ENCODE results near the gene PLK2. TPM values are rescaled to one million over a fixed set of nuclear protein-coding genes. Genes with fewer than 3 reads are reported as not detected.

The PLK2 gene
- total RNA-seq, 1 donor from 2014 or later, result 613 TPM

DNA sequence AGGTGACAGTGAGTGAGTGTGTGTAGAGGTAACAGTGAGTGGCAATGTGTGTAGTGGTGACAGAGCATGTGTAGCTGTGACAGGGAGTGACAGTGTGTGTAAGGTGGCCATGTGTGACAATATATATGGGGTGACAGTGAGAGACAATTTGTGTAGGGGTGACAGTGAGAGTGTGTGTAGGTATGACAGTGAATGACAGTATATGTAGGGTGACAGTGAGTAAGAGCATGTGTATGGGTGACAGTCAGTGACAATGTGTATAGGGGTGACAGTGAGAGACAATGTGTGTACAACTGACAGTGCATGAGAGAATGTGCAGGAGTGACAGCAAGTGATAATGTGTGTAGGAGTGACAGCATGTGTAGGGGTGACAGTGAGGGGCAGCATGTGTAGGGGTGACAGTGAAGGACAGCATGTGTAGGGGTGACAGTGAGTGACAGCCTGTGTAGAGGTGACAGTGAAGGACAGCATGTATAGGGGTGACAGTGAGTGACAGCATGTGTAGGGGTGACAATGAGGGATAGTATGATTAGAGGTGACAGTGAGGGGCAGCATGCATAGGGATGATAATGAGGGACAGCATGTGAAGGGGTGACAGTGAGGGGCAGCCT lies 21.3 kb upstream of the PLK2 start:
- TF ChIP-seq, protein P1, sequence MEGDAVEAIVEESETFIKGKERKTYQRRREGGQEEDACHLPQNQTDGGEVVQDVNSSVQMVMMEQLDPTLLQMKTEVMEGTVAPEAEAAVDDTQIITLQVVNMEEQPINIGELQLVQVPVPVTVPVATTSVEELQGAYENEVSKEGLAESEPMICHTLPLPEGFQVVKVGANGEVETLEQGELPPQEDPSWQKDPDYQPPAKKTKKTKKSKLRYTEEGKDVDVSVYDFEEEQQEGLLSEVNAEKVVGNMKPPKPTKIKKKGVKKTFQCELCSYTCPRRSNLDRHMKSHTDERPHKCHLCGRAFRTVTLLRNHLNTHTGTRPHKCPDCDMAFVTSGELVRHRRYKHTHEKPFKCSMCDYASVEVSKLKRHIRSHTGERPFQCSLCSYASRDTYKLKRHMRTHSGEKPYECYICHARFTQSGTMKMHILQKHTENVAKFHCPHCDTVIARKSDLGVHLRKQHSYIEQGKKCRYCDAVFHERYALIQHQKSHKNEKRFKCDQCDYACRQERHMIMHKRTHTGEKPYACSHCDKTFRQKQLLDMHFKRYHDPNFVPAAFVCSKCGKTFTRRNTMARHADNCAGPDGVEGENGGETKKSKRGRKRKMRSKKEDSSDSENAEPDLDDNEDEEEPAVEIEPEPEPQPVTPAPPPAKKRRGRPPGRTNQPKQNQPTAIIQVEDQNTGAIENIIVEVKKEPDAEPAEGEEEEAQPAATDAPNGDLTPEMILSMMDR (conservative IDR thresholded peaks at IDR 0.05; ENCODE audit: low read depth, low read length), result no peak
- DNase-seq (ENCODE audit: low read depth), result no peak
- H3K4me3 ChIP-seq (ENCODE audit: low read depth, low read length), result no peak overlapping the region

DNA sequence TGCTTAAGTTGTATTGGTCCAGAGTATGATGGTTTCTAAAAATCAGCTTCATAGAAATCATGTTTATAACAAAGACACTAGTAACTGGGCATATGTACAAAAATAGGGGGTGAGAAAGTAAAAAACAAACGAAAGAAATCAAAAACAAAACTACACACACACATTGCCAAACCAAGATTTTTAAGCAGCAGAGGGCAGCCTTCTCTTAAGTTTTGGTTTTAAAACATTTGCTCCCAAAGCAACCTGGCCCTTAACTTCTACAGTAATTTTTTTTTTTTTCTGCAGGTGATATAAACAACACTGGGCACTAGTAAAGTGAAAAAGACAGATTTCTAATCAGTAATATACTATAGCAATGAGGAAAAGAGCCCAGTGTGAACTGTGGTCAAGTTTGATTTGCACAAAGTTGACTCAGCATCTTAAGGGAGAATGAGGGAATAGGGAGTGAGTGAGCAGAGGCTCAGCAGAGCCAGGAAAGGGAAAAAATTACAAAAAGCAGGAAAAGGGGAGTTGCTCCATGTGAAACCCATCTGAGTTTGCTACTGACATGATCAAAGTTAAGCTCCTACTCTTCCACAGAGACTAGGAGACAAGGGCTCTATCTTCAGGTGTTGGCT lies 18.0 kb upstream of the PLK2 start:
- H3K4me3 ChIP-seq (ENCODE audit: low read depth, low read length), result no peak overlapping the region
- no peak for DNase-seq (ENCODE audit: low read depth)
- TF ChIP-seq, protein P1 (conservative IDR thresholded peaks at IDR 0.05; ENCODE audit: low read depth, low read length), result peak; percentile 45

DNA sequence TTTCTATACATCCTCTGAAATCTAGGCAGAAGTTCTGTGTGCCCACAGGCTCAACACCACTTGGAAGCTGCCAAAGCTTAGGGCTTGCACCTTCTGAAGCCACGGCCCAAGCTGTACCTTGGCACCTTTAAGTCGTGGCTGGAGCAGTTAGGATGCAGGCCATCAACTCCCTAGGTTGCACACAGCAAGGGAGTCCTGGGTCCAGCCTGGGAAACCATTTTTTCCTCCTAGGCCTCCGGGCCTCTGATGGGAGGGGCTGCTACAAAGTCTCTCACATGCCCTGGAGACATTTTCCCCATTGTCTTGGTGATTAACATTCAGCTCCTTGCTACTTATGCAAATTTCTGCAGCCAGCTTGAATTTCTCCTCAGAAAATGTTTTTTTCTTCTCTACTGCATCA lies 15.5 kb upstream of the PLK2 start:
- TF ChIP-seq, protein P1 (conservative IDR thresholded peaks at IDR 0.05; ENCODE audit: low read depth, low read length), result no peak
- no peak for DNase-seq (ENCODE audit: low read depth)
- H3K4me3 ChIP-seq (ENCODE audit: low read depth, low read length), result no peak overlapping the region

DNA sequence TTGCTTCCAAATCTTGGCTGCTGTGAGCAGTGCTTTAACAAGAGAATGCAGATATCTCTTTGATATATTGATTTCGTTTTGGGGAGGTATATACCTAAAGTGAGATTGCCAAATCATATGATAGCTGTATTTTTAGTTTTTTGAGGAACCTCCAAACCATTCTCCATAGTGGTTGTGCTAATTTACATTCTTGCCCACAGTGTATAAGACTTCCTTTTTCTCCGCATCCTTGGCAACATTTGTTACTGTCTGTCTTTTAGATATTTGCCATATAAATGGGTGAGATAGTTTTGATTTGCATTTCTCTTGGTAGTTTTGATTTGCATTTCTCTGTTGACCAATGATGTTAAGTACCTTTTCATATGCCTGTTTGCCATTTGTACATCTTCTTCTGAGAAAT lies 10.0 kb upstream of the PLK2 start:
- no peak overlapping the region for H3K4me3 ChIP-seq (ENCODE audit: low read depth, low read length)
- DNase-seq (ENCODE audit: low read depth), result no peak
- TF ChIP-seq, protein P1 (conservative IDR thresholded peaks at IDR 0.05; ENCODE audit: low read depth, low read length), result no peak

DNA sequence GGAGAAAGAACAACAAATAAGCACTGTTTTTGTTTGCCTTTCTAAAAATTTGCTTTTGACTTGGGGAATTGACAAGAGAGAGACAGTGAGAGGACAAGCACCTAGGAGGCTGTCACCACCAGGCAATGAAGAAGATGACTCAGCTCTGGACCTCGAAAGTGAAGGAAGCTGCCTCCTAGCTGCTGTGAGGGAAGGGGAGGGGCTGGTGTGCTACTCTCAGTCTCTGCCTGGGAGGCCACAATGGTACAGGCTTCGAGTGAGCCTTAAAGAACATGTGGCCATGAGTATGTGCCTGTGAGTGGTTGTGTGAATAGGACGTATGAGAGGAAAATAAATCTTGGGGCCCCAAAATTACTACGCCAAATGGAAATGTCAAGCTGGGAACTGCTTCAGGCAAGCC lies 7.1 kb upstream of the PLK2 start:
- no peak for DNase-seq (ENCODE audit: low read depth)

DNA sequence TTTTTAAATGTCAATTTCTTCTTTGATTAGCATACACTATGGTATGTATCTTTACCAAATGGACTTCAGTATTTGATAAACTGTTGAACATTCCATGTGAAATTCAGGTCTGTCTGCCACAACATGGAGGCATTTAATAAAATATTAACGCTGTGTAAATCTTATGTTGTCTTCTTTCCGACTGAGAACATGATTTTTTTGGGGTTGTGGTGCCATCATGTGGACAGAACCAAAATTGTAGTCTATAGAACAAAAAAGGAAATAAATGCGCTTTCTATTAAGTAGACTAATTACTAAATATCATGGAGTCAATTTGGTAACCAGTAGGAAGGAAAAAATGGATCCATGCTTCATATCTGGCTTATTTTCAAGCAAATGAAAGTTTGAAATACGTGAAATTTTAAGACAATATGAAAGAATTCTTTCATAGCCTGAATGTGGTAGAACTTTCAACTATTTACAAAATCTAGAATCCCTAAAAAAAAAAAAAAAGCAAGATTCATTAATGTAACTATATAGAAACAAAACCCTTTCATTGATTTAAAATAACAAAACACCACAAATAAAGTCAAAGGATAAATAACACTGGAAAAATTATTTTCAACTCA lies 2.8 kb upstream of the PLK2 start:
- TF ChIP-seq, protein P1 (conservative IDR thresholded peaks at IDR 0.05; ENCODE audit: low read depth, low read length), result peak; percentile 62
- DNase-seq (ENCODE audit: low read depth), result no peak
- no peak overlapping the region for H3K4me3 ChIP-seq (ENCODE audit: low read depth, low read length)

More for the DNA sequence above, 7.1 kb upstream of the PLK2 start:
- TF ChIP-seq, protein P1 (conservative IDR thresholded peaks at IDR 0.05; ENCODE audit: low read depth, low read length), result no peak
- no peak overlapping the region for H3K4me3 ChIP-seq (ENCODE audit: low read depth, low read length)
